Heart left ventricle (tissue), 13 donors: Measurements from ENCODE around the gene KIAA1671.

Source experiments
- CTCF ChIP-seq, 12 donors: fragments of 200-600 bp; sonication (generic) in 4 of 12; IDR thresholded peaks; one replicate each; pipeline versions ENCODE4 v1.5.0 to v1.8.0; 2018 to 2022; ENCODE audit warnings: antibody characterized with exemption in 12 of 12, mild to moderate bottlenecking in 5 of 12
- POLR2A ChIP-seq, 2 donors: fragments of 450-650 bp; IDR thresholded peaks; one replicate each; pipeline ENCODE4 v1.6.1; 2017; ENCODE audit warnings: antibody characterized with exemption in 2 of 2, mild to moderate bottlenecking in 2 of 2, moderate library complexity in 2 of 2
- donor health status: ischemic (EF 13 %, LVEDD 7.1; RV severe dilation, severe dysfunction).
- donor health status: DM: no; HTN: yes; CAD: no.
- donor health status: DM: no; HTN: no; CAD: no.
- donor health status: ischemic (EF 25% LVEDD 6.9; RV normal size, moderate dysfunction).
- donor health status: ischemic (EF 25% LVEDD 5.7; RV mildly dilated, moderate dysfunction).
- donor health status: ischemic (EF 35%, LVEDD 5.7; RV mildly dilated, moderate dysfunction).
- donor health status: nonischemic (EF 11% LVEDD 7.7; RV severe dilation, severe dysfunction).
- donor health status: DM: yes; HTN: yes; CAD: no.
- donor health status: PGD.
- donor health status: ischemic (EF 29% LVEDD 5.4; RV normal size, mild dysfunction).
- donor health status: nonischemic (EF 23%, LVEDD 6.1; RV moderate dilation, normal function).

- TF ChIP-seq CTCF (IDR thresholded peaks at IDR 0.05) = no peak
- TF ChIP-seq POLR2A (IDR thresholded peaks at IDR 0.05) = no peak
Measured at GRCh38 chr22:25080855-25081254, 128.3 kb downstream of the KIAA1671 start.
